NCI-H748 treated with DMSO at 0.1 percent for 48 hours (cell line): ENCODE measurements around the gene SEPTIN11.

Experiments used
- DNase-seq: peaks from one replicate; lab custom pipeline; 2025; lab: John Stamatoyannopoulos, UW

SEPTIN11 gene

GRCh38 chr4:76949276-76950051 is at the start of gene SEPTIN11:
SEPTIN11 (plus strand) TSS chr4:76949752; CDS start chr4:76949904, 152 bp downstream.
- peak; percentile 41 for DNase-seq

GRCh38 chr4:76902233-76902890 is 47.2 kb upstream of the SEPTIN11 start:
- DNase-seq = no peak

GRCh38 chr4:76904646-76905190 is 44.8 kb upstream of the SEPTIN11 start:
- DNase-seq = no peak

- no peak for DNase-seq
Measured at GRCh38 chr4:76905521-76905920, 44.0 kb upstream of the SEPTIN11 start.

DNA sequence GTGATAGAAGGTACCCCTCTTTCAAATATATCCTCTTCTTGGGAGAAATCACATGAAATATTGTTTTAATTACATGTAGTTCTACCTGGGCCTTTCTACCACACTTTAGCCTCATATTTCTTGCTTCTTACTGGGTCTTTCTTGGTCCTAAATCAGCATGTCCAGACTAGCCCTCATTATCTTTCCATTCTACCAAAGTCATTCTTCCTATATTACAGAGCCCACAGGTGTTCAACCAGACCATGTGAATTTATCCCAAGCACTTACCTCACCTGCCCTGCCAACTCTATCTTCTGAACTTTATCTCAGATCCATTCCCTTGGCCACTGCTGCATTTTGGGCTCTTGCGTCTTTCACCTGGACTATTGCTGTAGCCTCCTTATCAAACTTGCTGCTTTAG is 39.8 kb upstream of the SEPTIN11 start:
- DNase-seq = no peak

- no peak for DNase-seq
Measured at GRCh38 chr4:76920715-76921114, 28.8 kb upstream of the SEPTIN11 start.

DNA sequence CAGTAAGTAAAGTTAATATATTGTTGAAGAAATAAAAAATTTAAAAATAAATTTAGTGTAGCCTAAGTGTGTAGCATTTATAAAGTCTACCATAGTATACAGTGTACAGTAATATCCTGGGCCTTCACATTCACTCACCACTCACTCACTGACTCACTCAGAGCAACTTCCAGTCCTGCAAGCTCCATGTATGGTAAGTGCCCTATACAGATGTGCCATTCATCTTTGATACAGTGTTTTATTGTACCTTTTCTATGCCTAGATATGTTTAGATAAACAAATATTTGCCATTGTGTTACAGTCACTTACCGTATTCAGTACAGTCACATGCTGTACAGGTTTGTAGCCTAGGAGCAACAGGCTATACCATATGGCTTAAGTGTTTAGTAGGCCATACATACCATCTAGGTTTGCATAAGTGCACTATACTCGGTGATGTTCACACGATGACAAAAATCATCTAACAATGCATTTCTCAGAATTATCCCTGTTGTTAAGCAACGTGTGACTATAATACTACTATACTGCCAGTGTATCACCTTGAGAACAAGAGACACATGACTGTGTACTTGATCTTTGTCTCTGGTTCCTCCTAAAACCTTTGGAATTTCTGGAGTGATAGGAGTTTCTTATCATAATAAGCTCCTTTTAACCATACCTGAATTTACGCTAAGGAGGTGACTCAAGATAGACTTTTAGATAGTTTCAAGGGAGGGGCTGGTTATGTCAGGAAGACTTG is 25.8 kb upstream of the SEPTIN11 start:
- no peak for DNase-seq

DNA sequence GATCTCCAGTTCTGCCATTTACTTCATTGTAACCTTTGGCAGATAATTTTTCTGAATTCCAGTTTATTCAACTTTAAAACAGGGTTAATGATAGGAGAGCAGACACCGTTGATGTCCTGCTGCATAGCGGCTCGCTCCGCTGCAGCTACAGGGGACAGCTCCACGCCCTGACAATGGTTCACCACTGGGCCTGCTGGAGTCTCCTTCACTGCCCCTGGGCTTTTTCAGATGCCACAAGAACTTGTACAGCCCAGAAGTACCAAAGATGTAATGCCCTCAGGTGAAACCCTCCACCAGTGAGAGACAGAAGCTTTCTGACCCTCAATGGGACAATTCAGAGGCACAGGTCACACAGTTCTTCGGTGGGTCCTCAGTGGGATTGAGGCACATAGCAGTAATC is 22.7 kb upstream of the SEPTIN11 start:
- no peak for DNase-seq

DNA sequence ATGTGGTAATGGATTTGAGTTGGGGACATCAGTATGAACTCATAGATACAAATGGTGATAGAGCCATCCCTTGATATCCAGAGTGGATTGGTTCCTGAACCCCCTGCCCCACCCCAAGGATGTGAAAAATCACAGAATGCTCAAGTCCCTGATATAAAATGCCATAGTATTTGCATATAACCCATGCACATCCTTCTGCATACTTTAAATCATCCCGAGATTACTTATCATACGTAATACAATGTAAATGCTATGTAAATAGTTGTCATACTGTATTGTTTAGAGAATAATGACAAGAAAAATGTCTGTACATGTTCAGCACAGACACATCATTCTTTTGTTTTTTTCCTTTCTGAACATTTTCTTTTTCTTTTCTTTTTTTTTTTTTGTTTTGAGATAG is 18.9 kb upstream of the SEPTIN11 start:
- DNase-seq = no peak

DNA sequence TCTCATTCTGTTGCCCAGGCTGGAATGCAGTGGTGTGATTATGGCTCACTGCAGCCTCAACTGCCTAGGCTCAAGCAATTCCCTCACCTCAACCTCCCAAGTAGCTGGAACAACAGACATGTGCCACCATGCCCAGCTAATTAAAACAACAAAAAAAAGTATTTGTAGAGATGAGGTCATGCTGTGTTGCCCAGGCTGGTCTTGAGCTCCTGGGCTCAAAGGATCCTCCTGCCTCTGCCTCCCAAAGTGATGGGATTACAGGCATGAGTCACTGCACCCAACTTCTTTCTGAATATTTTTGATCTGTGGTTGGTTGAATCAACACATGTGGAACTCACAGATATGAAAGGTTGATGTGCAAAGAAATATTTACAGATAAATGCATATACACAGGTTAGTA is 18.5 kb upstream of the SEPTIN11 start:
- DNase-seq = no peak

DNA sequence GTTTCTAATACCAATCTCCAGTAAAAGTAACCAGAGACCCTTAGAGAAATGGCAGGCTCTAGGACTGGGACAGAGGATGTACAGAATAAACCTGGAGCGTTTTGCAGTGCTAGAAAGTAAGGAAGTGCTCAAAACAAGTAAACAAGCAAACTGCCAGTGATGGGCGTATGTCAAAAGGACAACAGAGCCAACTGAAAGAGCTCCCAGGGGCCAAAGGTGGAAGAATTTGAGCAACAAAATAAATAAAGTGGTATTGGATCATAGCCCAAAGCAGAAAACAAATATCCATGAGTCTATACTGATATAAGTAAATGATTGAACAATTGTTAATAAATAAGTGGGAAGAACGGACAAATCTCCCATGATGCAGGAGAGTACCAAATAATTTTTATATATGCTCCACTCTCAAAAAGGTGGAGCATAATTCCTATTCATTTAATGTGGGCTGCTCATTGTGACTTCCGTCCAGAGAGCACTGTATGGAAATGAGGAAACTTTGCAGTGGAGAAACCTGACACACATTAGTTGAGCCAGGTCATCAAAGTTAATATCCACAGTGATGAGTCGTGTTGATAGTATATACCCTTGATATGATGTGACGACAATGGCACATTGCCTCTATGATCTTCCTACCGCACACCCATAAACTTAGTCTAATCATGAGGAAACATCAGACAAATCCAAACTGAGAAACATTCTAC is 17.8 kb upstream of the SEPTIN11 start:
- DNase-seq = no peak

DNA sequence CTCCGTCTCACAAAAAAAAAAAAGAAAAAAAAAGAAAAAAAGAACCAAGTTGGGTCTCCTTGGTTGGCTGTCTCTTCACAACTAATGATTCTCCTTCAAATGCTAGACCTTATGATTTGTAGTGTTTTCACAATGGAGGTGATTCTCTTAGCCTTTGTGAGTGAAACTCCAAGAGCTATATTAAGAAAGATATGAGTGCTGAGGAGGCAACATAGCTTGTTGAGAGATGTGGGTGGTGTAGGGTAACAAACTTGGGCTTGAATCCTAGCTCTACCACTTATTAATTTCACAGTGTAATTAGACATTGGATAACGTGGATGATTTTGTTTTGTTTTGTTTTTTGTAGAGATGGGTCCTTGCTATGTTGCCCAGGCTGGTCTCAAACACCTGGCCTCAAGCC is 10.4 kb upstream of the SEPTIN11 start:
- no peak for DNase-seq

DNA sequence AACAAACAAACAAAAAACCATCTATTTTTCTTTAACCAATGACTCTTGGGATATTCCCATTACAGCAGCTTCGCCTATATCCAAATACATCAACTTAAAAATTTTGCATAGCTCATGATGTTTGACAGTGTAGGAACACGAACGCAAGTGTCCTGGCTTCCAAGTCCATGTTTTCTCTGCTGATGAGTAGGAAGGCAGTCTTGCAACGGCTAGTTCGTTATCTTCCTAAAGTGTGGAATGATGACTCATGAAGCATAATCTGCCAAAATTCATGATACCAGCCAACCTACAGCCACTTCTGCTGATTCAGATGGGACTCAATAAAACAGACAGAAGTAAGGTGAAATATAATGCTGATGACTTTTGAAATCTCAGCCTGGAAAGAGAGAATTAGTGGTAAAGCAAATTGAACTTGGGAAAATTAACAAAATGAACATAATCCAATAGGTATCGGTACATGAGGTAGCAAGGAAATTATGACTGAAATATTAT is 6.4 kb upstream of the SEPTIN11 start:
- DNase-seq = no peak

GRCh38 chr4:76943790-76944189 is 5.8 kb upstream of the SEPTIN11 start:
- no peak for DNase-seq

- no peak for DNase-seq
Measured at GRCh38 chr4:76947369-76947768, 2.2 kb upstream of the SEPTIN11 start.

DNA sequence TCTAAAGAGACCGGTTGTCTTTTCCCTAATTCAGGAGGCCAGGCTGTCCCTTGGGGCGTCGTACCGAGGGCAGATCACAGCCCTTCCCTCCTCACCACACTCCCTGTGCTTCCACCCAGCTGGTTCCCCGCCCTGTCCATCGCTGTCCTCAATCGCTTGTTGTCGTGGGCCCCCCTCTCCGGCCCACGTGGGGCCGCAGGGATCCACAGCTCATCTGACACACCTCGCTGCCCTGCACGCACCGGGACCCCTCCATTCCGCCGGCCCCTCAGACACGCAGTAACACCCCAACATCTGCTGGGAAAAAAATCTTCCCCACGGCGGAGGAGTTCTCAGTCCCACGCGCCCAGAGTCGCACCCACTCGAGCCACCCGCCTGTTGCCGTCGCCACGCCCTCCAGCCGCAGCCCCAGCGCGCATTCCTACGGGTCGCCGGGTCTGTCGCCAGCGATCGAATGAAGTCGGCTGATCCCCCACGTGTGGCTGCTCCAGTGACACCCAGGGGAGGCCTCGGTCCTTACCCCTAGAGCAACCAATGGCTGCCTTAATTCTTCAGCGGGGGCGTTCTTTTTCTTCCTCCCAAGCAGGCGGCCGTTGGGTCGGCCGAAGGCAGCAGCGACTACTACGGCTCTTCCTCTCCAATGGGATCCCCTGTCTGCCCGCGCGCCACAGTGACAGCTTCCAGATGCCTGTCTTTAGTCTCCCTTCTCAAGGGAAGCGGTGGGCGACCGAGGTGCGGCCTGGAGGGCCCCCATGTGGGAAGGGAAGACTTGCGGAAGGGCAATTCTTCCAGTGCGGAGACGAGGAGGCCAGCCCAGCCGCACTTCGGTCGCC is 893 bp upstream of the SEPTIN11 start:
- DNase-seq = no peak

- peak; percentile 22 for DNase-seq
Measured at GRCh38 chr4:76950052-76950955, 752 bp downstream of the SEPTIN11 start.

DNA sequence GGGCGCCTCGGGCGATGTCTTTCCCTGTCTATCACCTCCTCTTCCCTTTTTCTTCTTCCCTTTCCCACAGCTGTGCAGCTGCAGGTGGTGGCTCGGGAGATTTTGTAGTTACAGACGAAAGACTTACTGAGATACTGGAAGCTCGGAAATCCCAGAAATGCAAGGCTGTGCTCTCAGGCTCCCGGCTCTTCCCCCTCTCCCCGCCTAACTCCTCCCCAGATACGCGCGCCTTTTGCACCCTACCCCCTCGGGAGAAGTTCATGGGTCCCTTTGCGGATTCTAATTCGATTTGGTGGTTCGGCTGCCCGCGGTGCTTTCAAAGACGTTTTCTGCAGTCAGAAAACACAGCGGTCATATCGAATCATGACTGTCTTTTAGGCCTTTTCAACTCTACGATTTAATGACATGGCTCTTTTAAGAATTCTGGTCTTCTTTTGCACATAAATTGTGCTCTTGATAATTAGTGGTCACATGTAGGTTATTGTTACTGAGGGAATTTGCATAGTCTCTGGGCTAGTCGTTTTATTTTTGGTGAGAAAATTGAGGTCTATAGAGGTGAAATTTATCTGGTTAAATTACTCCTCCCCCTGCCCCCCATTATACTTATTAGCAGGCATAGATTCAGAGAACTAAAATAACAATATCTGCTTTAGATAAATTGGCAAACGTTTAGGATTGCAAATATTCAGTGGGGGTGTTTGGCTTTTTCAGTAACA is 1.6 kb downstream of the SEPTIN11 start:
- no peak for DNase-seq

- DNase-seq = no peak
Measured at GRCh38 chr4:76951672-76952010, 2.1 kb downstream of the SEPTIN11 start.
